ENCODE results near the gene MTURN.

Gene MTURN

GRCh38 chr7:30159163-30159562, 24.4 kb downstream of the MTURN start:
- DNase-seq (ENCODE audit: extremely low read depth in 1 of 2, low read depth in 1 of 2) = no peak

- no peak for DNase-seq (ENCODE audit: extremely low read depth in 1 of 2, low read depth in 1 of 2)
Measured at GRCh38 chr7:30159698-30160143, 24.9 kb downstream of the MTURN start.

DNA sequence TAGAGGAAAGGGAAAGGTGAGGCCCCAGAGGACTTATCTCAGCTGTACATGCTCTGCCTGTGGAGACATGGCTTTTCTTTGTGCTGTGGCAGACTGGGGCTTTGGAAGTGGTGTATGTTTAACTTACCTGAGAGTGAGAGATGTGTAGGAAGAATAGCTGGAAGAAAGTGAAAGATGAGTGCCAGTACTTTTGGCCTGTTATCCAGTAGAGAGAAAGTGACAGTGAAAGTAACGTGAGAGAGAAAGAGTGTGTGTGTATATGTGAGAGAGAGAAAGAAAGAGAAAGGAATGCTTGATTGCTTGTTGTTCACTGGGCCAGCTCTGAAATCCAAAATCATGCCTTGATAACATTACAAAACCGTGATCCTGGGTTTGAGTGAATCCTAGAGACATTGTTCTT, 25.5 kb downstream of the MTURN start:
- no peak for DNase-seq (ENCODE audit: extremely low read depth in 1 of 2, low read depth in 1 of 2)

DNA sequence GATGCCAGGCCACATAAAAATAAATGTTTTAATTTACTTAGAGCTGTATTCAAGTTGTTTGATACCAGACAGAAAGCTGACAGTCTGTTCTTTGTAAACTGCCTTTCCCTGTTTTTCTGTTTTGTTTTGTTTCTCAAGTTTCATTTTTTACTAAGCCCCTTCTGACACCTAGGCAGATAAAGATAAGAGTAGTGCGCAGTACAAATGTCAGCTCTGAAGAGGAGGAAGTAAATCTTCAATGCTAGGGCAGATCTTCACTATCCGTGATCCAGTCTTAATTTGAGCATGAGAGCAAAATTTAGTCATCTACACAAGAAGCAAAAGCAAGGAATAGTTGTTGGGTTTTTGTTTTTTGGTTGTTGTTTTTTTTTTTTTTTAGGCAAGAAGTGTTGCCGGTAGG, 27.3 kb downstream of the MTURN start:
- DNase-seq (ENCODE audit: extremely low read depth in 1 of 2, low read depth in 1 of 2) = no peak

DNA sequence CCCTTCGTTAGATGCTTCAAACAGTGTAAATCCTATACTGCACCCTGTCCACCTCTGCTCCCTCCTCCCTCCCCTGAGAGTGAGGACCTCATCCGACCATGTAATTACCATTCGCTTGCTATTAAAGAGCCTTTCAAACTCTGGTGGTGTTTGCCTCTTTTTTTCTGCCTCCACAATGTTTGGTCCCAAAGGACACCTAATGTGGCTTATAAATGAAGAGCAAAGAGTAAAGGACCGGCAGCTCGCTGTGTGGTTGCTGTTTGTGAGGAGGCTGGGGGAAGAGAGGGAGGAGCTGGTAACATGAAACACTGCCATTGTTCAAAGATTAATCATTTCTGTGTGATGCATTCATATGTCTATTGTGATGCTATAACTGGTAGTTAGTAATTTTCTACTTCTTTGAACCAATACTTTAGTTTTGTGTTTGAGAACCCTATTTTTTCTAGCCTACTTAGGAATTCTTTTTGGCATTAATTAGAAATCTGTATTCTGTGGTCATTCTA, 27.9 kb downstream of the MTURN start:
- DNase-seq (ENCODE audit: extremely low read depth in 1 of 2, low read depth in 1 of 2) = no peak

DNA sequence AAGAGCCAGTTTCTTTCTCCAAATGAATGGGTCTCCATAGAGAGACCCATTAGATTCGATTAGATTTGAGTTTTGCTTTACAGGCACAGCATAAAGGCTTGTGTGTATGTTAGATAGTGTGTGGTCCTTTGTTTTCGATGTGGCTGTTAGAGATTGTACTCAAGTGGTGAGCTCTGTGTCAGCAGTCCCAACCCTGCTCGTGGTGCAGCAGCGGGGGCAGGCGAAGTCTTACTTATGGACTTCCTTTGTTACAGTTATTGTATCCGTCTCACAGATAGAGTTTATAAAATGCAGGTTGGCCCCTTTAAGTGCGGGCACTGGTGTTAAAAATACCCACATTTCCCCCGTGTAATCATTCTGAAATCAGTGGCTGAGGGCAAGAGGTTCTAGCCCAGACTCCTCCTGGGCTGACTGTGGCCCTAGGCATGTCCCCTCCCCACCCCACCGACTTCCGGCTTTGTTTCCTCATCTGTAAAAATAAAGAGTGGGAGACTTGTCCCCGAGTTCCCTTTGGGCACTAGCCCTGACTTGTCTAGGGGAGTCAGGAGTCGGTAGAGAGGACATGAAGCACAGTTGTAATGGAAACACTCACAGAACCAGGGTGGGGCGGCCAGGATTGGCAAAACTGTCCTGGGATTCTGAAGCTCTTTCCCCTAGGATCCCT, 28.6 kb downstream of the MTURN start:
- DNase-seq (ENCODE audit: extremely low read depth in 1 of 2, low read depth in 1 of 2) = no peak

DNA sequence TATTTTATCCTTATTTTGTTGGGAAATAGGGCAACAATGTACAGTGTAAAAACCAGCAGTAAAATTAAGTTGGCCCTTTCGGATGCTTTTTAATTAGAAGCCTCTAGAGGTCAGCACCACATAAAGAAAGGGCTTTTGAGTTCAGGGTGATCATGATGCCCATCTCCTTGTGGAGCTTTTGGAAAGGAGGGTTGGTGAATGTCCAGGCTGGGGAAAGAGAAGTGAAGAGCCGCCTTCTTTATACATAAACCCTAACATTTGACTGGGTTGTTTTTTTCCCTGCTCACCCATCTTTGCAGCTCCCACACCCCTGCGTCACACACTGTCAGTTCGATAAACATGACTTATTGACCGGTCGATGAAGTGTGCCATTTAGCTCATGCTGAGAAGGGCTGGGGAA, 29.8 kb downstream of the MTURN start:
- no peak for DNase-seq (ENCODE audit: extremely low read depth in 1 of 2, low read depth in 1 of 2)

- no peak for DNase-seq (ENCODE audit: extremely low read depth in 1 of 2, low read depth in 1 of 2)
Measured at GRCh38 chr7:30165590-30165989, 30.8 kb downstream of the MTURN start.

DNA sequence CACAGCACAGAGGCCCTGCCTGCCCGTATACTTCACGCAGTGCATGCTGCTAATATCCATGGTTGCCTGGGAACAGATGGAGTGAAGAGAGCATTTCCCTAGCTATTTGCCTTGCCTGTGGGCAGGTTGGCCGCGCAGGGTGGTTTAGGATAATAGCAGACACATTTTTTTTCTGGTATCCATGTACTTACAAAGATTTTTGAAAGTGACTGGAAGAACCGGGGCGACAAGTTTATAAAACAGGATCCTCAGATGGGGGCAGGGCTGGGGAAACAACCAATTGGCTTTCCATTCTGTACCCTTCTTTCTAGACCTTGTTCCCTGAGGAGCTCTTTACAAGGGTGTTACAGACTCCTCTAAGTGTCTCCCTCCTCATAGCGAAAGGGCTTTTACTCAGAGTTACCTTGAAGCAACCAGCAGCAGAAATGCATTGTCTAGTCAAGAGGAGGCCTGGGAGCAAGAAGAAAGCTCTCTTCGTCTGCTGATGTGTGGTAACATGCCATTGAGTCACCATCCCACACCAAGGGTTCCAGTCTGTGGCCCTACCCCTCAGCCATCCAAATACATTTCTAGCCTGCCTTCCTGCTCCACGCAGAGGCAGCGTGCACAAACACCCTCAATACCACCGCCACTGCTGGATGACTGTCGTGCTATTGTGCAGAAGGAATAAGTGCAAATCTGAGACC, 31.5 kb downstream of the MTURN start:
- no peak for DNase-seq (ENCODE audit: extremely low read depth in 1 of 2, low read depth in 1 of 2)

- DNase-seq (ENCODE audit: extremely low read depth in 1 of 2, low read depth in 1 of 2) = no peak
Measured at GRCh38 chr7:30166841-30167235, 32.1 kb downstream of the MTURN start.

- DNase-seq (ENCODE audit: extremely low read depth in 1 of 2, low read depth in 1 of 2) = no peak
Measured at GRCh38 chr7:30167901-30168300, 33.1 kb downstream of the MTURN start.

DNA sequence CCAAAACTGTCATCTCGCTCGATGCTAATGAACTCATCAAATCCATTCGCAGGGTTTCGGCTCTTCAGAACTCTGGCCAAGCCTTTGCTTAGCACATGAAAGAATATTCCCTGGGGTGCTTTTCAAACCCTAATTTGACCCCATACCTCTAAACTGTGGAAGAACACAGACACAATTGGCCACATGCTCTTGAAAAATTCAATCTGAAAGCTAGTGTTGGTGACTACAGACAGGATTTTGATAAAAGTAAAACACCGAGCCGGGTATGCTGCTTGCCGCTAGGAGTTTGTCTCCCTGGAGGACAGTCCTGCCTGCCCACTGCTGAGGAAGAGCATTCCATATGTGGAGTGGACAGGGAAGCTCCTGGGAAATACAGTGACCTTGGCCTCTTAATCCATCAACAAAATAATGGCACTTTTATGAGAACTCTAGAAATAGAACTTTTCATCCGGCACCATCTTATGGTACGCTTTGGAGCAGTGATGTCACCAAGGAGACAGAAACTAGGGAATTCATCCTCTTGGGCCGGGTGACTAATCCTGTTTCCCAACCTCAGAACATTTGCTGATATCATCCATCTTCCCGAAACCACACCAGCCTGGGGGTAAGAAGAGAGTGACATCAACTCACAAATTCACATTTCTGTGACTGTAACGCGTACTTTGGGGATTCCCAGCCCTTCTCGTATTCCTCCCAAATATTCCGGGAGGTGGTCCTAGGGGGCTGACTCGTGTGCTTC, 34.2 kb downstream of the MTURN start:
- no peak for DNase-seq (ENCODE audit: extremely low read depth in 1 of 2, low read depth in 1 of 2)

GRCh38 chr7:30169579-30169978, 34.8 kb downstream of the MTURN start:
- DNase-seq (ENCODE audit: extremely low read depth in 1 of 2, low read depth in 1 of 2) = no peak

- no peak for DNase-seq (ENCODE audit: extremely low read depth in 1 of 2, low read depth in 1 of 2)
Measured at GRCh38 chr7:30170476-30171205, 35.9 kb downstream of the MTURN start.

DNA sequence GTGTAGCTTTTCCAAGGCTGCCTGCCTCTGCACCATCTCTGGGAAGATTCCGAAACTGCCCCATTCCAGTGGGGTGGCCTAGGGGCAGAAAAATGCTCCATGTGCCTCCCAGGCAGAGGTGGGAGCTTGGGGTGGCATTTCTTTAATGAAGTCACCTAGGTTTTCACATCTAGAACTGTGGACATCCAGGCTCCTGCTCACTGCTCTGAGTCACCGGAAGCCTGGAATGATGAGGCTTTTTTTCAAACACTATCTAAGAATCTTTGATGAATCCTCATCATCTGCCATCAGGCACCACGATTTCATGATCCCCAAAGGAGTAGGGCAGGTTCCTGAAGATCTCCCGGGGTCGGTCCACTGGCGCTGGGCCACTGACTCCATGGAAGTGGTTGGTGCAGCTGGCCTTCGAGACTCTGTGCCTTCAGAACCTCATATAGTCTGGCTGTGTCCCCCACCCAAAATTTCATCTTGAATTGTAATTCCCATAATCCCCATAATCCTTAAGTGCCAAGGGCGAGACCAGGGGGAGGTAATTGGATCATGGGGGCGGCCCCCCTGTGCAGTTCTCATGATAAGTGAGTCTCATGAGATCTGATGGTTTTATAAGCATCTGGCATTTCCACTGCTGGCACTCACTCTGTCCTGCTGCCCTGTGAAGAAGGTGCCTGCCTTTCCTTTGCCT, 37.1 kb downstream of the MTURN start:
- no peak for DNase-seq (ENCODE audit: extremely low read depth in 1 of 2, low read depth in 1 of 2)

DNA sequence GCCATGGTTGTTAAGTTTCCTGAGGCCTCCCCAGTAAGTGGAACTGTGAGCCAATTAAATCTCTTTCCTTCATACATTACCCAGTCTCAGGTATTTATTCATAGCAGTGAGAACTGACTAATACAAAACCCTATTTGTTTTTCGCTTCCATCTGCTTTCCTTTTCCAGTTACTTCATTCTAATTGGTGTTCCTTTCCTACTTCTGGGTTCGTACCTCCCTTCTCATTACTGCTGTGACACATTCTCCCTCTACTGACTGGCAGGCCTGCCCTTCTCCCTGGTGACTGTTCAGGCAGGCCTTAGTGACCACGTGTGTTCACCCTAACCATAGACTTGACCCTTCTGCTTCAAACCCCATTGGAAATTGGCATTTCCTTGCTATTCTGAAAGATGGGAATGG, 37.7 kb downstream of the MTURN start:
- no peak for DNase-seq (ENCODE audit: extremely low read depth in 1 of 2, low read depth in 1 of 2)

GRCh38 chr7:30173058-30173897, 38.5 kb downstream of the MTURN start:
- DNase-seq (ENCODE audit: extremely low read depth in 1 of 2, low read depth in 1 of 2) = no peak

GRCh38 chr7:30175180-30175579, 40.4 kb downstream of the MTURN start:
- DNase-seq (ENCODE audit: extremely low read depth in 1 of 2, low read depth in 1 of 2) = no peak

- DNase-seq (ENCODE audit: extremely low read depth in 1 of 2, low read depth in 1 of 2) = no peak
Measured at GRCh38 chr7:30175636-30176147, 40.9 kb downstream of the MTURN start.
